GM12878 (cell line): ENCODE data around the gene LDLR. TPM values are rescaled to one million over a fixed set of nuclear protein-coding genes. Genes with fewer than 3 reads are reported as not detected.

ENCODE experiments used
- ATAC-seq: fragments of 200-7000 bp; cut with Tn5 transposase; 3 replicates; pipeline ENCODE4 v1.9.1; 2020; ENCODE audit warnings: mild to moderate bottlenecking, moderate library complexity
- BruUV-seq: library from RNA; stranded (reverse); fragments of 400-500 nt; replicated peaks from 2 replicates; lab custom pipeline; 2021; lab: Mats Ljungman, UMichigan
- CTCF ChIA-PET: fragments of 300-600 bp; sonication (Branson Sonifier 250); formaldehyde crosslinking; extraction: SDS; loops from one replicate; lab custom pipeline; 2021; ENCODE audit warnings: inconsistent platforms; lab: Yijun Ruan, JAX
- POLR2A ChIA-PET: fragments of 350-600 bp; formaldehyde crosslinking; extraction: SDS; loops from one replicate; lab custom pipeline; 2021; ENCODE audit warnings: inconsistent platforms; lab: Charles Lee
- RAD21 ChIA-PET: fragments of 300-600 bp; sonication (Branson Sonifier 250); formaldehyde crosslinking; loops from one replicate; lab custom pipeline; 2023; ENCODE audit warnings: antibody characterized with exemption; ENCODE audit not compliant: unreplicated experiment; lab: Charles Lee
- SMC1A ChIA-PET: fragments of 300-600 bp; sonication (Branson Sonifier 250); formaldehyde crosslinking; loops from one replicate; lab custom pipeline; 2023; ENCODE audit not compliant: unreplicated experiment, uncharacterized antibody; lab: Charles Lee
- DNase-seq: peaks from one replicate; pipeline ENCODE4 v3.0.0-alpha.2; 2011; ENCODE audit warnings: low read depth, low spot score
- FAIRE-seq: peaks from 3 replicates; lab custom pipeline; 2011; peaks lifted over from hg19 to GRCh38; lab: Jason Lieb, UNC
- H2AFZ ChIP-seq: 2 replicates; pipeline ENCODE4 v1.6.0; 2011; ENCODE audit warnings: low read depth, low read length, control low read depth; ENCODE audit not compliant: control insufficient read depth
- H3K27ac ChIP-seq: 2 replicates; pipeline ENCODE4 v1.5.1; 2011; ENCODE audit warnings: control low read depth; ENCODE audit not compliant: control insufficient read depth, insufficient read depth
- H3K27me3 ChIP-seq, 2 experiments: replicated peaks in 1 of 2; 2 replicates each; pipeline versions ENCODE4 v1.6.0 to v1.6.1; 2011; ENCODE audit warnings: low read length in 1 of 2; ENCODE audit not compliant: control insufficient read depth in 2 of 2, insufficient read depth in 2 of 2
- H3K36me3 ChIP-seq, 2 experiments: 2 replicates each; pipeline ENCODE4 v1.5.1; 2011; ENCODE audit warnings: low read length in 1 of 2; ENCODE audit not compliant: control insufficient read depth in 2 of 2, insufficient read depth in 2 of 2
- H3K4me1 ChIP-seq: 2 replicates; pipeline ENCODE4 v1.6.1; 2011; ENCODE audit warnings: mild to moderate bottlenecking, low read length, moderate library complexity, mixed read lengths; ENCODE audit not compliant: control insufficient read depth, insufficient read depth
- H3K4me2 ChIP-seq: 2 replicates; pipeline ENCODE4 v1.6.0; 2011; ENCODE audit warnings: control low read depth; ENCODE audit not compliant: control insufficient read depth, insufficient read depth
- H3K4me3 ChIP-seq: fragments of 200-600 bp; sonication (generic); 2 replicates; pipeline ENCODE4 v1.5.1; 2016
- H3K79me2 ChIP-seq: 2 replicates; pipeline ENCODE4 v1.6.0; 2011; ENCODE audit warnings: low read length; ENCODE audit not compliant: control insufficient read depth, insufficient read depth
- H3K9ac ChIP-seq: 2 replicates; pipeline ENCODE4 v1.8.0; 2011; ENCODE audit warnings: low read length, control low read depth, mixed read lengths; ENCODE audit not compliant: control insufficient read depth, insufficient read depth
- H3K9me3 ChIP-seq: replicated peaks from 3 replicates; pipeline ENCODE4 v1.5.1; 2011; ENCODE audit warnings: mild to moderate bottlenecking, low read length; ENCODE audit not compliant: control insufficient read depth, insufficient read depth
- H4K20me1 ChIP-seq: 2 replicates; pipeline ENCODE4 v1.6.0; 2011; ENCODE audit not compliant: control insufficient read depth, insufficient read depth
- CHD1 ChIP-seq: IDR thresholded peaks from 2 replicates; pipeline ENCODE4 v1.6.1; 2012; ENCODE audit warnings: low read depth, low read length, improper control_type of control experiment
- FOXK2 ChIP-seq: fragments of 450-650 bp; IDR thresholded peaks from 2 replicates; pipeline ENCODE4 v1.6.1; 2017; ENCODE audit warnings: mild to moderate bottlenecking, moderate library complexity
- JUNB ChIP-seq: IDR thresholded peaks from 2 replicates; pipeline ENCODE4 v1.6.1; 2016; ENCODE audit warnings: antibody characterized with exemption, mild to moderate bottlenecking
- MEF2B ChIP-seq: fragments of 450-650 bp; IDR thresholded peaks from 2 replicates; pipeline ENCODE4 v1.6.1; 2018; ENCODE audit warnings: mild to moderate bottlenecking, moderate library complexity; ENCODE audit not compliant: partially characterized antibody, poor library complexity, severe bottlenecking
- MTA3 ChIP-seq: IDR thresholded peaks from 2 replicates; pipeline ENCODE4 v1.6.1; 2012; ENCODE audit warnings: low read length, inconsistent platforms, borderline replicate concordance
- NFYA ChIP-seq: IDR thresholded peaks from 2 replicates; pipeline ENCODE4 v1.6.1; 2011; ENCODE audit warnings: low read depth, mild to moderate bottlenecking, low read length, improper control_type of control experiment, borderline replicate concordance
- NRF1 ChIP-seq: conservative IDR thresholded peaks from 2 replicates; pipeline ENCODE4 v1.6.1; 2011; ENCODE audit warnings: mild to moderate bottlenecking, low read depth, low read length, improper control_type of control experiment
- RELA ChIP-seq: fragments of 450-650 bp; IDR thresholded peaks from 2 replicates; pipeline ENCODE4 v1.8.0; 2014; ENCODE audit warnings: borderline replicate concordance; ENCODE audit not compliant: partially characterized antibody
- STAT3 ChIP-seq: IDR thresholded peaks from 2 replicates; pipeline ENCODE4 v1.6.1; 2011; ENCODE audit warnings: low read depth, low read length, improper control_type of control experiment
- ZNF384 ChIP-seq: IDR thresholded peaks from 2 replicates; pipeline ENCODE4 v1.6.1; 2012; ENCODE audit warnings: low read depth, mild to moderate bottlenecking, low read length, improper control_type of control experiment, borderline replicate concordance
- WGBS: methylation state at CpG from one replicate; pipeline ENCODE4 v1.1.6; 2016; ENCODE audit warnings: low lambda C conversion rate; ENCODE audit not compliant: insufficient replicate concordance, insufficient coverage; ENCODE audit errors: missing lambda C conversion rate; 5-methylcytosine and 5-hydroxymethylcytosine counted together
- in situ Hi-C: fragments of 300-500 bp; cut with MboI; formaldehyde crosslinking; loops from 9 replicates; pipeline ENCODE4 v1.14.3; 2018; ENCODE audit warnings: mixed read lengths
- intact Hi-C: fragments of 100-400 bp; cut with micrococcal nuclease; formaldehyde crosslinking; loops from one replicate; pipeline ENCODE4 v1.14.2; 2022; ENCODE audit not compliant: unreplicated experiment
- polyA plus RNA-seq, 11 experiments: library from polyadenylated mRNA; depleted of rRNA in 4 of 11; unstranded in 6 of 11; stranded (reverse) in 5 of 11; fragments of >200 nt; fragmentation: Nextera tagmentation in 4 of 11; fragmentation: Illumina TruSeq in 1 of 11; extraction: Ambion mirVana in 4 of 11; extraction: Trizol in 1 of 11; gene quantifications; 1 replicate in 1 of 11; 2 replicates in 10 of 11; pipeline versions ENCODE4 v1.2.1 to v1.2.3, GENCODE V29; 2011 to 2016; ENCODE audit warnings: inconsistent platforms in 2 of 11, missing spikeins in 2 of 11, low read depth in 1 of 11
- total RNA-seq, 4 experiments: library from RNA; depleted of rRNA in 3 of 4; stranded (reverse); fragments of >200 nt in 3 of 4; fragmentation: Illumina TruSeq in 1 of 4; extraction: Trizol in 1 of 4; gene quantifications; 2 replicates each; pipeline versions ENCODE4 v1.2.1 to v1.2.3, GENCODE V29; 2013 to 2021
- TF ChIP-seq, protein P1 (sequence below): IDR thresholded peaks from 2 replicates; pipeline ENCODE4 v1.6.1; 2012; ENCODE audit warnings: mild to moderate bottlenecking, low read depth, low read length
- TF ChIP-seq, protein P2 (sequence below): fragments of 450-650 bp; formaldehyde crosslinking; IDR thresholded peaks from 2 replicates; pipeline ENCODE4 v1.4.0; 2020; ENCODE audit warnings: mild to moderate bottlenecking, moderate library complexity

Gene LDLR
- total and polyA plus RNA-seq, 10 of the 15 experiments (the other 5 are each of a cell fraction or from before 2014, with no cell fraction given): 11.3 to 59.2 (median 27.3) TPM

DNA sequence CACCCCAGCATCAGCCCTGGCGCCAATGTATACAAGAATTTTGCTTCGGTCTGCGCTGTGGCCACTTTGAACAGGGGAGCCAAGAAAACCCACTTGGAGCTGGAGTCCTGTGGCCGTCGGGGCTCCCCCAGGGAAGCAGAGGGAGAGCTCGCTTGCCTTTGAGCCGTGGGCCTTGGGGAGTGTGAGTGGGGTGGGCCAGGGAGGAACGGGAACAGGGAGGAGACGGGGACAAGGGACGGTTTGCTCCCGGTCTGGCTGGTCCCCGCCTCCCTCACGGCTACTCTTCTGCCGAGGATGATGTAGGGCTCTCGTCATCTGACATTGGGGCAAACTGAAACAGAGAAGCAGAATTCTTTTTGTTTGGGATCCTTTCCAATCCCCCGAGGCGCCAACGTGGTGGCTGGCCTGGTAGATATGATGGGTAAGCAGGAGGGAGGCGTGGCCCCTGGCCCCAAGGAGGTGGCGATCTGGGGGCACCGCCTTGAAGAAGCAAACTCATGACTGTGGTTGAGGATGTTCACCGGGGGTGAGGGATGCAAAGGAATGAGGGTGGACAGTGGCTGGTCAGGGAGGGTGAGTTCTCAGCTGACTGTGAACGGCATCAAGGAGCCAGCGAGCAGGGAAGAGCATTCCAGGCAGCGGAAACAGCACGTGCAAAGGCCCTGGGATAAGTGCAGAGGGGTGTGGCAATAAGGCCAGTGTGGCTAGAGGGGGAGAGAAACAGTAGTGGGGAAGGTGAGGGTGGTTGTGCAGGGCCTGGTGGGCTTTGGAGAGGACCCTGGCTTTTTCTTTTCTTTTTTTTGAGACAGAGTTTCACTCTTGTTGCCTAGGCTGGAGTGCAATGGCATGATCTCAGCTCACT, 77.2 kb downstream of the LDLR start:
- no peaks in the 10 kb centered on the region for H3K27me3 ChIP-seq
- ChIA-PET SMC1A (interaction anchor here (0.5 to 1.3 kb wide), 2 partner anchors 17 to 1327 kb away, joined by 3 read pairs; no protein-coding TSS in a partner anchor), CTCF (no interaction called here), RAD21 (no interaction called here), POLR2A (interaction anchor here (0.8 kb wide), 1 partner anchor 10 kb away, joined by 8 read pairs; no protein-coding TSS in a partner anchor)
- no peak overlapping the region for H3K27ac ChIP-seq
- H4K20me1 ChIP-seq: no peaks in the 10 kb centered on the region
- no peak for FAIRE-seq
- peaks cover 0 to 2% of the 10 kb centered on the region in 2 experiments; a peak in 2 of 4 replicates for H3K36me3 ChIP-seq
- no peaks in the 10 kb centered on the region for H3K79me2 ChIP-seq
- no peaks in the 10 kb centered on the region for H3K9me3 ChIP-seq
- intact Hi-C loops: no loop called here
- DNase-seq: no peak
- H2AFZ ChIP-seq: no peak overlapping the region
- H3K4me1 ChIP-seq: no peaks in the 10 kb centered on the region
- ATAC-seq: no peak
- no peak overlapping the region for H3K4me2 ChIP-seq
- H3K4me3 ChIP-seq: no peak overlapping the region
- no peak overlapping the region for H3K9ac ChIP-seq
- in situ Hi-C loops: no loop called here
- no TSS peak for BruUV-seq
- WGBS: 75% methylated on average over 26 of the region's 26 CpGs
- TF ChIP-seq ZNF384: no peak
- TF ChIP-seq JUNB: no peak
- no peak for TF ChIP-seq MTA3
- TF ChIP-seq MEF2B: no peak
- TF ChIP-seq RELA: no peak
- TF ChIP-seq FOXK2: no peak
- TF ChIP-seq STAT3: no peak
- no peak for TF ChIP-seq NRF1
- TF ChIP-seq NFYA: no peak
- no peak for TF ChIP-seq CHD1
- TF ChIP-seq, protein P1, sequence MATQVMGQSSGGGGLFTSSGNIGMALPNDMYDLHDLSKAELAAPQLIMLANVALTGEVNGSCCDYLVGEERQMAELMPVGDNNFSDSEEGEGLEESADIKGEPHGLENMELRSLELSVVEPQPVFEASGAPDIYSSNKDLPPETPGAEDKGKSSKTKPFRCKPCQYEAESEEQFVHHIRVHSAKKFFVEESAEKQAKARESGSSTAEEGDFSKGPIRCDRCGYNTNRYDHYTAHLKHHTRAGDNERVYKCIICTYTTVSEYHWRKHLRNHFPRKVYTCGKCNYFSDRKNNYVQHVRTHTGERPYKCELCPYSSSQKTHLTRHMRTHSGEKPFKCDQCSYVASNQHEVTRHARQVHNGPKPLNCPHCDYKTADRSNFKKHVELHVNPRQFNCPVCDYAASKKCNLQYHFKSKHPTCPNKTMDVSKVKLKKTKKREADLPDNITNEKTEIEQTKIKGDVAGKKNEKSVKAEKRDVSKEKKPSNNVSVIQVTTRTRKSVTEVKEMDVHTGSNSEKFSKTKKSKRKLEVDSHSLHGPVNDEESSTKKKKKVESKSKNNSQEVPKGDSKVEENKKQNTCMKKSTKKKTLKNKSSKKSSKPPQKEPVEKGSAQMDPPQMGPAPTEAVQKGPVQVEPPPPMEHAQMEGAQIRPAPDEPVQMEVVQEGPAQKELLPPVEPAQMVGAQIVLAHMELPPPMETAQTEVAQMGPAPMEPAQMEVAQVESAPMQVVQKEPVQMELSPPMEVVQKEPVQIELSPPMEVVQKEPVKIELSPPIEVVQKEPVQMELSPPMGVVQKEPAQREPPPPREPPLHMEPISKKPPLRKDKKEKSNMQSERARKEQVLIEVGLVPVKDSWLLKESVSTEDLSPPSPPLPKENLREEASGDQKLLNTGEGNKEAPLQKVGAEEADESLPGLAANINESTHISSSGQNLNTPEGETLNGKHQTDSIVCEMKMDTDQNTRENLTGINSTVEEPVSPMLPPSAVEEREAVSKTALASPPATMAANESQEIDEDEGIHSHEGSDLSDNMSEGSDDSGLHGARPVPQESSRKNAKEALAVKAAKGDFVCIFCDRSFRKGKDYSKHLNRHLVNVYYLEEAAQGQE: no peak
- TF ChIP-seq, protein P2, sequence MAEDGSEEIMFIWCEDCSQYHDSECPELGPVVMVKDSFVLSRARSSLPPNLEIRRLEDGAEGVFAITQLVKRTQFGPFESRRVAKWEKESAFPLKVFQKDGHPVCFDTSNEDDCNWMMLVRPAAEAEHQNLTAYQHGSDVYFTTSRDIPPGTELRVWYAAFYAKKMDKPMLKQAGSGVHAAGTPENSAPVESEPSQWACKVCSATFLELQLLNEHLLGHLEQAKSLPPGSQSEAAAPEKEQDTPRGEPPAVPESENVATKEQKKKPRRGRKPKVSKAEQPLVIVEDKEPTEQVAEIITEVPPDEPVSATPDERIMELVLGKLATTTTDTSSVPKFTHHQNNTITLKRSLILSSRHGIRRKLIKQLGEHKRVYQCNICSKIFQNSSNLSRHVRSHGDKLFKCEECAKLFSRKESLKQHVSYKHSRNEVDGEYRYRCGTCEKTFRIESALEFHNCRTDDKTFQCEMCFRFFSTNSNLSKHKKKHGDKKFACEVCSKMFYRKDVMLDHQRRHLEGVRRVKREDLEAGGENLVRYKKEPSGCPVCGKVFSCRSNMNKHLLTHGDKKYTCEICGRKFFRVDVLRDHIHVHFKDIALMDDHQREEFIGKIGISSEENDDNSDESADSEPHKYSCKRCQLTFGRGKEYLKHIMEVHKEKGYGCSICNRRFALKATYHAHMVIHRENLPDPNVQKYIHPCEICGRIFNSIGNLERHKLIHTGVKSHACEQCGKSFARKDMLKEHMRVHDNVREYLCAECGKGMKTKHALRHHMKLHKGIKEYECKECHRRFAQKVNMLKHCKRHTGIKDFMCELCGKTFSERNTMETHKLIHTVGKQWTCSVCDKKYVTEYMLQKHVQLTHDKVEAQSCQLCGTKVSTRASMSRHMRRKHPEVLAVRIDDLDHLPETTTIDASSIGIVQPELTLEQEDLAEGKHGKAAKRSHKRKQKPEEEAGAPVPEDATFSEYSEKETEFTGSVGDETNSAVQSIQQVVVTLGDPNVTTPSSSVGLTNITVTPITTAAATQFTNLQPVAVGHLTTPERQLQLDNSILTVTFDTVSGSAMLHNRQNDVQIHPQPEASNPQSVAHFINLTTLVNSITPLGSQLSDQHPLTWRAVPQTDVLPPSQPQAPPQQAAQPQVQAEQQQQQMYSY (CRISPR knock-in tag): no peak
